Neutrophil (primary cell): Measurements from ENCODE around the gene CCNF.

ENCODE experiments used
- H3K27ac ChIP-seq: fragments of 200-600 bp; sonication (generic); 2 replicates; pipeline ENCODE4 v1.5.1; 2016; ENCODE audit warnings: mild to moderate bottlenecking, moderate library complexity
- H3K27me3 ChIP-seq: fragments of 200-600 bp; sonication (generic); 2 replicates; pipeline ENCODE4 v1.6.0; 2016; ENCODE audit warnings: mild to moderate bottlenecking
- H3K36me3 ChIP-seq: fragments of 200-600 bp; sonication (generic); 2 replicates; pipeline ENCODE4 v1.5.1; 2017
- H3K4me1 ChIP-seq, 2 experiments: fragments of 200-600 bp in 1 of 2; sonication (generic) in 1 of 2; 1 replicate in 1 of 2; 2 replicates in 1 of 2; pipeline versions ENCODE4 v1.5.1 to v1.6.1; 2013 to 2016; ENCODE audit warnings: low read depth in 1 of 2, low read length in 1 of 2, mild to moderate bottlenecking in 1 of 2, moderate library complexity in 1 of 2; ENCODE audit not compliant: control insufficient read depth in 1 of 2, insufficient read depth in 1 of 2
- H3K4me3 ChIP-seq, 2 experiments: fragments of 200-600 bp in 1 of 2; sonication (generic) in 1 of 2; 1 replicate in 1 of 2; 2 replicates in 1 of 2; pipeline ENCODE4 v1.5.1; 2013 to 2016; ENCODE audit warnings: low read depth in 1 of 2, low read length in 1 of 2, mild to moderate bottlenecking in 1 of 2, moderate library complexity in 1 of 2
- H3K9me3 ChIP-seq: fragments of 200-600 bp; sonication (generic); 2 replicates; pipeline ENCODE4 v1.5.1; 2016
- TF ChIP-seq, protein P1 (sequence below): fragments of 200-600 bp; sonication (generic); IDR thresholded peaks from 2 replicates; pipeline ENCODE4 v1.5.1; 2016; ENCODE audit warnings: antibody characterized with exemption

Gene CCNF

GRCh38 chr16:2483939-2484897 lies 55.0 kb downstream of the CCNF start:
- Histone ChIP-seq H3K9me3 (no peaks in the 10 kb centered on the region), H3K36me3 (no peaks in the 10 kb centered on the region), H3K27ac (no peak overlapping the region), H3K27me3 (peaks cover 14% of the 10 kb centered on the region), H3K4me1 (peaks cover 16 to 21% of the 10 kb centered on the region in 2 experiments), H3K4me3 (no peak overlapping the region)
- TF ChIP-seq, protein P1, sequence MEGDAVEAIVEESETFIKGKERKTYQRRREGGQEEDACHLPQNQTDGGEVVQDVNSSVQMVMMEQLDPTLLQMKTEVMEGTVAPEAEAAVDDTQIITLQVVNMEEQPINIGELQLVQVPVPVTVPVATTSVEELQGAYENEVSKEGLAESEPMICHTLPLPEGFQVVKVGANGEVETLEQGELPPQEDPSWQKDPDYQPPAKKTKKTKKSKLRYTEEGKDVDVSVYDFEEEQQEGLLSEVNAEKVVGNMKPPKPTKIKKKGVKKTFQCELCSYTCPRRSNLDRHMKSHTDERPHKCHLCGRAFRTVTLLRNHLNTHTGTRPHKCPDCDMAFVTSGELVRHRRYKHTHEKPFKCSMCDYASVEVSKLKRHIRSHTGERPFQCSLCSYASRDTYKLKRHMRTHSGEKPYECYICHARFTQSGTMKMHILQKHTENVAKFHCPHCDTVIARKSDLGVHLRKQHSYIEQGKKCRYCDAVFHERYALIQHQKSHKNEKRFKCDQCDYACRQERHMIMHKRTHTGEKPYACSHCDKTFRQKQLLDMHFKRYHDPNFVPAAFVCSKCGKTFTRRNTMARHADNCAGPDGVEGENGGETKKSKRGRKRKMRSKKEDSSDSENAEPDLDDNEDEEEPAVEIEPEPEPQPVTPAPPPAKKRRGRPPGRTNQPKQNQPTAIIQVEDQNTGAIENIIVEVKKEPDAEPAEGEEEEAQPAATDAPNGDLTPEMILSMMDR, result no peak

- Histone ChIP-seq H3K9me3 (no peaks in the 10 kb centered on the region), H3K4me1 (peaks cover 16 to 21% of the 10 kb centered on the region in 2 experiments), H3K4me3 (no peak overlapping the region), H3K27ac (no peak overlapping the region), H3K36me3 (no peaks in the 10 kb centered on the region), H3K27me3 (peaks cover 14% of the 10 kb centered on the region)
- TF ChIP-seq, protein P1, result no peak
Measured at GRCh38 chr16:2484898-2485508, 55.8 kb downstream of the CCNF start.

GRCh38 chr16:2485811-2486507 lies 56.7 kb downstream of the CCNF start:
- Histone ChIP-seq H3K9me3 (no peaks in the 10 kb centered on the region), H3K27me3 (peaks cover 14% of the 10 kb centered on the region), H3K4me3 (no peak overlapping the region), H3K4me1 (peaks cover 16 to 21% of the 10 kb centered on the region in 2 experiments), H3K36me3 (no peaks in the 10 kb centered on the region), H3K27ac (no peak overlapping the region)
- TF ChIP-seq, protein P1, result no peak

GRCh38 chr16:2486645-2487516 lies 57.6 kb downstream of the CCNF start:
- peaks cover 16 to 21% of the 10 kb centered on the region in 2 experiments for H3K4me1 ChIP-seq
- H3K4me3 ChIP-seq, result no peak overlapping the region
- no peaks in the 10 kb centered on the region for H3K36me3 ChIP-seq
- peaks cover 14% of the 10 kb centered on the region for H3K27me3 ChIP-seq
- no peaks in the 10 kb centered on the region for H3K9me3 ChIP-seq
- H3K27ac ChIP-seq, result peak overlapping the region; percentile 20
- TF ChIP-seq, protein P1, result no peak

GRCh38 chr16:2487517-2487842 lies 58.2 kb downstream of the CCNF start:
- H3K4me3 ChIP-seq, result no peak overlapping the region
- H3K27ac ChIP-seq, result peak overlapping the region; percentile 20
- no peaks in the 10 kb centered on the region for H3K9me3 ChIP-seq
- H3K36me3 ChIP-seq, result no peaks in the 10 kb centered on the region
- TF ChIP-seq, protein P1, result no peak
- H3K27me3 ChIP-seq, result peaks cover 14% of the 10 kb centered on the region
- H3K4me1 ChIP-seq, result peaks cover 16 to 21% of the 10 kb centered on the region in 2 experiments
